Lung (tissue), 12 donors: ENCODE data around the gene PHYHIPL. TPM values are rescaled to one million over a fixed set of nuclear protein-coding genes. Genes with fewer than 3 reads are reported as not detected.
"Not testable (repeated sequence)": the region's sequence is repeated elsewhere in the genome, so short reads cannot be mapped to it uniquely, and the experiment has no call there.

Experiments
- ATAC-seq: fragments of 200-7000 bp; cut with Tn5 transposase; one replicate; pipeline ENCODE4 v1.9.1; 2020; ENCODE audit warnings: moderate number of reproducible peaks; ENCODE audit not compliant: insufficient read depth, low FRiP score
- DNase-seq, 3 donors: peaks; one replicate each; pipeline ENCODE4 v3.0.0-alpha.2; 2013 to 2017
- H3K27ac ChIP-seq, 2 donors: one replicate each; pipeline ENCODE4 v1.5.1; 2013; ENCODE audit warnings: mild to moderate bottlenecking in 2 of 2, moderate library complexity in 2 of 2, control low read depth in 1 of 2, inconsistent platforms in 1 of 2, low read depth in 1 of 2, low read length in 1 of 2
- H3K27me3 ChIP-seq, 3 donors: one replicate each; pipeline ENCODE4 v1.5.1; 2013; ENCODE audit warnings: low read length in 2 of 3; ENCODE audit not compliant: control insufficient read depth in 3 of 3, insufficient read depth in 3 of 3
- H3K36me3 ChIP-seq, 4 donors: one replicate each; pipeline ENCODE4 v1.5.1; 2013; ENCODE audit warnings: low read length in 4 of 4, mild to moderate bottlenecking in 1 of 4, moderate library complexity in 1 of 4; ENCODE audit not compliant: control insufficient read depth in 4 of 4, insufficient read depth in 4 of 4
- H3K4me1 ChIP-seq, 5 donors: one replicate each; pipeline ENCODE4 v1.5.1; 2013; ENCODE audit warnings: low read length in 5 of 5, mild to moderate bottlenecking in 2 of 5, moderate library complexity in 1 of 5; ENCODE audit not compliant: control insufficient read depth in 5 of 5, insufficient read depth in 5 of 5
- H3K4me3 ChIP-seq: one replicate; pipeline ENCODE4 v1.5.1; 2013; ENCODE audit warnings: mild to moderate bottlenecking, control low read depth, moderate library complexity
- H3K9ac ChIP-seq, 2 donors: one replicate each; pipeline ENCODE4 v1.5.1; 2013; ENCODE audit warnings: low read length in 2 of 2, control low read depth in 1 of 2; ENCODE audit not compliant: insufficient read depth in 1 of 2
- H3K9me3 ChIP-seq, 4 donors: one replicate each; pipeline ENCODE4 v1.5.1; 2013; ENCODE audit warnings: low read length in 3 of 4, mild to moderate bottlenecking in 1 of 4, moderate library complexity in 1 of 4; ENCODE audit not compliant: control insufficient read depth in 4 of 4, insufficient read depth in 3 of 4
- WGBS, 2 donors: extraction: QIAGEN DNeasy Blood & Tissue Kit; methylation state at CpG; one replicate each; pipeline ENCODE4 v1.1.7; 2013; 5-methylcytosine and 5-hydroxymethylcytosine counted together
- polyA plus RNA-seq, 2 donors: library from polyadenylated mRNA; stranded (reverse); fragments of 200-250 nt; gene quantifications; one replicate each; pipeline ENCODE4 v1.2.1, GENCODE V29; 2013
- total RNA-seq, 2 donors: library from RNA; depleted of rRNA in 1 of 2; stranded (reverse); fragments of >200 nt in 1 of 2; gene quantifications; one replicate each; pipeline ENCODE4 v1.2.1, GENCODE V29; 2014 to 2021
- TF ChIP-seq, protein P1 (sequence below): IDR thresholded peaks from 2 replicates; pipeline ENCODE4 v1.5.1; 2012; ENCODE audit warnings: mild to moderate bottlenecking; ENCODE audit errors: control extremely low read depth, extremely low read depth
- donor health status: control.
- donor health status: control.
- donor health status: Bipolar disorder and iron deficiency.
- donor health status: healthy.
- donor health status: DM: yes; HTN: yes; CAD: no.

Gene PHYHIPL
- total and polyA plus RNA-seq, 4 donors = 0.02 to 0.25 (median 0.08) TPM

DNA sequence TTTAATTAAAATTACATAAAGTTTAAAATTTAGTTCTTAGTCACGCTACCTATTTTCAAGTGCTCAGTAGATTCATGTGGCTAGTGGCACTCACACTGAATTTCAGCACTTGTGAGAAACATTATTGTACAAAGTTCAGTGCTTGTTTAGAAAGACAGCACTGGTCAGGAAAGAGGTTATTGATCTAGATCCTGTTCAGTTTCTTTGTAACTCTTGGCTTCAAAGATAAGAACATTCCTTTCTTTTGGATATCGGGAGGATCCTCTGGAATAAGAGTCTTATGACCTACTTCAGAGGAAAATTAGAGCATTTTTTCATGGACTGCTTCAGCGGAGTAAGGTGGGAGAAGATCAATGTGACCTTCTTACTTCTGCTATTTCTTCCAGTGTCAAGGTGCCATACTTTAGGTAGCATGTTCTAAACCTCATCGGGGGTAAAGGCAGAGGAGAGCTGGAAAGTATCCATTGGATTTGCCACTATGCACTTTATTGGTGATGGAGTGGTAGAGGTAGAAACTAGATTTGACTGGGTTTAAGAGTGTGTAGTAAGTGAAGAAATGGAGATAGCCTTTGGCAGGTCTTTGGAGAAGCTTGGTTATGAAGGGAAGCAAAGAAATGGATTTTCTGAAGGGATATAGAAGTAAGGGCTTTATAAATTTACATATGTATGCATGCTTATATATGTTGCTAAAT is 39.9 kb downstream of the PHYHIPL start:
- TF ChIP-seq, protein P1, sequence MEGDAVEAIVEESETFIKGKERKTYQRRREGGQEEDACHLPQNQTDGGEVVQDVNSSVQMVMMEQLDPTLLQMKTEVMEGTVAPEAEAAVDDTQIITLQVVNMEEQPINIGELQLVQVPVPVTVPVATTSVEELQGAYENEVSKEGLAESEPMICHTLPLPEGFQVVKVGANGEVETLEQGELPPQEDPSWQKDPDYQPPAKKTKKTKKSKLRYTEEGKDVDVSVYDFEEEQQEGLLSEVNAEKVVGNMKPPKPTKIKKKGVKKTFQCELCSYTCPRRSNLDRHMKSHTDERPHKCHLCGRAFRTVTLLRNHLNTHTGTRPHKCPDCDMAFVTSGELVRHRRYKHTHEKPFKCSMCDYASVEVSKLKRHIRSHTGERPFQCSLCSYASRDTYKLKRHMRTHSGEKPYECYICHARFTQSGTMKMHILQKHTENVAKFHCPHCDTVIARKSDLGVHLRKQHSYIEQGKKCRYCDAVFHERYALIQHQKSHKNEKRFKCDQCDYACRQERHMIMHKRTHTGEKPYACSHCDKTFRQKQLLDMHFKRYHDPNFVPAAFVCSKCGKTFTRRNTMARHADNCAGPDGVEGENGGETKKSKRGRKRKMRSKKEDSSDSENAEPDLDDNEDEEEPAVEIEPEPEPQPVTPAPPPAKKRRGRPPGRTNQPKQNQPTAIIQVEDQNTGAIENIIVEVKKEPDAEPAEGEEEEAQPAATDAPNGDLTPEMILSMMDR = no peak
- no peak for DNase-seq
- 59 to 60% methylated on average over 4 of the region's 4 CpGs for WGBS, 2 donors

DNA sequence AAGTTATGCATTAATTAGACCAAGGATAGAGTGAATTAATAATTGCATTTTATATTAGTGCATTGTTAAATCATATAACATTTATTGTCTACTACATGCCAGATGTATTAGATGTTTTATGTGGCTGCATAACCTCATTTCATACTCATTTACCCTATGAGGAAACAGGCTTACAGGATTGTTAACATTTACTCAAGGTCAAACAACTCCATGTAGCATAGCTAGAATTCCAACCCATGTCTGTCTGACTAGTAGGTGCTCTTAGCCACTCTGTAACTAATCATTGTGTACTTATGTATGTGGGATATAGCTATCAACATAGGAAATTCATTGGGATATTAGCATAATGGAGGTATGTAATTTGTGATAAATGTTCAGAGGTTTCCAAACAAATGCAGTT is 46.3 kb downstream of the PHYHIPL start:
- Histone ChIP-seq H3K27me3 (no peaks in the 10 kb centered on the region), H3K9me3 (no peaks in the 10 kb centered on the region), H3K36me3 (no peaks in the 10 kb centered on the region), H3K9ac (no peak overlapping the region), H3K4me3 (no peak overlapping the region), H3K4me1 (no peaks in the 10 kb centered on the region), H3K27ac (no peak overlapping the region)
- DNase-seq (no peak), ATAC-seq (no peak)
- TF ChIP-seq, protein P1 = no peak

More for the DNA sequence above, 39.9 kb downstream of the PHYHIPL start:
- H3K27me3 ChIP-seq = peaks cover 0 to 2% (median 0%) of the 10 kb centered on the region in 3 donors
- no peaks in the 10 kb centered on the region for H3K36me3 ChIP-seq
- no peaks in the 10 kb centered on the region for H3K4me1 ChIP-seq
- no peaks in the 10 kb centered on the region for H3K9me3 ChIP-seq
- ATAC-seq = no peak
- H3K9ac ChIP-seq = no peak overlapping the region
- H3K4me3 ChIP-seq = no peak overlapping the region
- H3K27ac ChIP-seq = no peak overlapping the region

DNA sequence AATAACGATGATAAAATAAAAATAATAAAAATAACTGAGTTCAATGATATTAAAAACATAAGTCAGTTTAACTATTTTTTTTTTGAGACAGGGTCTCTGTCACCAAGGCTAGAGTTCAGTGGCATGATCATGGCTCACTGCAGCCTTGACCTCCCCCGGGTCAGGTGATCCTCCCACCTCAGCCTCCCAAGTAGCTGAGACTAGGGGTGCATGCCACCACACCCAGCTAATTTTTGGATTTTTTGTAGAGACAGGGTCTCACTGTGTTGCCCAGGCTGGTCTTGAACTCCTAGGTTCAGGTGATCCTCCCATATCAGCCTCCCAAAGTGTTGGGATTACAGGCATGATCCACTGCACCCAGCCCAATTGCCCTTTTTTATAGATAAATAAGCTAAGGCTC is 47.2 kb downstream of the PHYHIPL start:
- not testable (repeated sequence) for H3K36me3 ChIP-seq, H3K9ac ChIP-seq, H3K4me1 ChIP-seq, H3K27ac ChIP-seq, ATAC-seq, H3K27me3 ChIP-seq, DNase-seq, H3K9me3 ChIP-seq, H3K4me3 ChIP-seq
- 93 to 95% methylated on average over 2 of the region's 2 CpGs for WGBS, 2 donors

DNA sequence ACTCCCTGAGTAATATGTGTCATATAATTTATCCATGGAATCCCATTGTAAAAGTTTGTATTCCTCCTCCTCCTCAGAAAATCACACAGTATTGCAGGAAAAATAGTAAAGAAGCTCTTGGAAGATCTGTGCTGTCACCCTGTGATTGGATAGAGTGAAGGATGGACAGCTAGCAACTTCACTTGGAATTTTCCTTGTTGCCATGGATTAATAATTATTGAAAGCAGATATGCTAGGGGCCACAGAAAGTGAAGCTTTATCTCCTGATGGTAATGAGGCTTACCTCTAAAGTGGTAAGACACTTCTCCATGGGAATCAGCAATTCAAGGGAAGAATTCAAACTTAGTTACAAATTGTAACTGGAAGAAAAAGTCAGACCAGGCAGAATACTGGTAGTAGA is 48.8 kb downstream of the PHYHIPL start:
- H3K9me3 ChIP-seq = no peaks in the 10 kb centered on the region
- TF ChIP-seq, protein P1 = no peak
- ATAC-seq (no peak), DNase-seq (no peak)
- no peaks in the 10 kb centered on the region for H3K36me3 ChIP-seq
- H3K27me3 ChIP-seq = no peaks in the 10 kb centered on the region
- H3K4me3 ChIP-seq = no peak overlapping the region
- no peaks in the 10 kb centered on the region for H3K4me1 ChIP-seq
- no peak overlapping the region for H3K27ac ChIP-seq
- H3K9ac ChIP-seq = no peak overlapping the region
